ENCODE measurements around the gene HMCN1. TPM values are rescaled to one million over a fixed set of nuclear protein-coding genes. Genes with fewer than 3 reads are reported as not detected.

Gene HMCN1
- total and polyA plus RNA-seq, 2 donors (not counting 1 experiment from before 2014, with no cell fraction given) = 6.8 to 21.0 TPM

GRCh38 chr1:185704181-185704580 is 30.0 kb upstream of the HMCN1 start:
- TF ChIP-seq CTCF (conservative IDR thresholded peaks at IDR 0.05 in 1 of 2, IDR thresholded peaks at IDR 0.05 in 1 of 2; ENCODE audit: low read depth in 1 of 2, low read length in 2 of 2) (no peak), EZH2 (IDR thresholded peaks at IDR 0.05; ENCODE audit: low read length, missing control alignments) (no peak)

GRCh38 chr1:185716095-185716494 is 18.1 kb upstream of the HMCN1 start:
- Histone ChIP-seq H3K9ac (ENCODE audit: insufficient read depth, low read length) (no peak overlapping the region), H3K36me3 (ENCODE audit: control insufficient read depth, insufficient read depth, low read length) (no peaks in the 10 kb centered on the region), H2AFZ (ENCODE audit: low read length) (no peak overlapping the region), H3K4me2 (ENCODE audit: extremely low read depth, insufficient read depth, low read length) (no peak overlapping the region), H3K79me2 (ENCODE audit: control insufficient read depth, insufficient read depth, low read length) (no peaks in the 10 kb centered on the region), H3K9me3 (ENCODE audit: control insufficient read depth, insufficient read depth, low read depth, low read length) (no peaks in the 10 kb centered on the region), H3K27me3 (ENCODE audit: control insufficient read depth, insufficient read depth, low read length) (no peaks in the 10 kb centered on the region), H3K4me1 (ENCODE audit: control insufficient read depth, extremely low read depth, insufficient read depth, low read length) (peaks cover 2% of the 10 kb centered on the region), H3K27ac (ENCODE audit: insufficient read depth, low read length) (no peak overlapping the region), H4K20me1 (ENCODE audit: control insufficient read depth, extremely low read depth, insufficient read depth, low read length) (no peaks in the 10 kb centered on the region), H3K4me3 (replicated peaks in 1 of 4; ENCODE audit: control extremely low read depth in 1 of 4, insufficient read depth in 1 of 4, low read depth in 3 of 4, low read length in 4 of 4) (no peak overlapping the region)
- no peak for TF ChIP-seq CTCF (conservative IDR thresholded peaks at IDR 0.05 in 1 of 2, IDR thresholded peaks at IDR 0.05 in 1 of 2; ENCODE audit: low read depth in 1 of 2, low read length in 2 of 2)
- TF ChIP-seq EZH2 (IDR thresholded peaks at IDR 0.05; ENCODE audit: low read length, missing control alignments) = no peak
- no peak for DNase-seq (ENCODE audit: low read depth in 2 of 2)

More at GRCh38 chr1:185704181-185704580, 30.0 kb upstream of the HMCN1 start:
- H3K36me3 ChIP-seq (ENCODE audit: control insufficient read depth, insufficient read depth, low read length) = no peaks in the 10 kb centered on the region
- no peaks in the 10 kb centered on the region for H3K9me3 ChIP-seq (ENCODE audit: control insufficient read depth, insufficient read depth, low read depth, low read length)
- peak in 1 of 2 donors; percentile 18 for DNase-seq (ENCODE audit: low read depth in 2 of 2)
- no peaks in the 10 kb centered on the region for H4K20me1 ChIP-seq (ENCODE audit: control insufficient read depth, extremely low read depth, insufficient read depth, low read length)
- no peak overlapping the region for H3K9ac ChIP-seq (ENCODE audit: insufficient read depth, low read length)
- H3K27me3 ChIP-seq (ENCODE audit: control insufficient read depth, insufficient read depth, low read length) = no peaks in the 10 kb centered on the region
- H3K79me2 ChIP-seq (ENCODE audit: control insufficient read depth, insufficient read depth, low read length) = no peaks in the 10 kb centered on the region
- no peak overlapping the region for H2AFZ ChIP-seq (ENCODE audit: low read length)
- no peak overlapping the region for H3K27ac ChIP-seq (ENCODE audit: insufficient read depth, low read length)
- no peak overlapping the region for H3K4me2 ChIP-seq (ENCODE audit: extremely low read depth, insufficient read depth, low read length)
- H3K4me1 ChIP-seq (ENCODE audit: control insufficient read depth, extremely low read depth, insufficient read depth, low read length) = no peaks in the 10 kb centered on the region
- no peak overlapping the region for H3K4me3 ChIP-seq (replicated peaks in 1 of 4; ENCODE audit: control extremely low read depth in 1 of 4, insufficient read depth in 1 of 4, low read depth in 3 of 4, low read length in 4 of 4)

GRCh38 chr1:185719021-185719420 is 15.2 kb upstream of the HMCN1 start:
- TF ChIP-seq EZH2 (IDR thresholded peaks at IDR 0.05; ENCODE audit: low read length, missing control alignments) (no peak), CTCF (conservative IDR thresholded peaks at IDR 0.05 in 1 of 2, IDR thresholded peaks at IDR 0.05 in 1 of 2; ENCODE audit: low read depth in 1 of 2, low read length in 2 of 2) (peak; percentile 18 to 45)
- peak overlapping the region; percentile 23 for H3K4me2 ChIP-seq (ENCODE audit: extremely low read depth, insufficient read depth, low read length)

More at GRCh38 chr1:185719021-185719420, 15.2 kb upstream of the HMCN1 start:
- no peak overlapping the region for H3K9ac ChIP-seq (ENCODE audit: insufficient read depth, low read length)
- no peak overlapping the region for H3K4me3 ChIP-seq (replicated peaks in 1 of 4; ENCODE audit: control extremely low read depth in 1 of 4, insufficient read depth in 1 of 4, low read depth in 3 of 4, low read length in 4 of 4)
- no peaks in the 10 kb centered on the region for H3K79me2 ChIP-seq (ENCODE audit: control insufficient read depth, insufficient read depth, low read length)
- H3K27ac ChIP-seq (ENCODE audit: insufficient read depth, low read length) = no peak overlapping the region
- H4K20me1 ChIP-seq (ENCODE audit: control insufficient read depth, extremely low read depth, insufficient read depth, low read length) = no peaks in the 10 kb centered on the region
- H3K27me3 ChIP-seq (ENCODE audit: control insufficient read depth, insufficient read depth, low read length) = no peaks in the 10 kb centered on the region
- no peaks in the 10 kb centered on the region for H3K36me3 ChIP-seq (ENCODE audit: control insufficient read depth, insufficient read depth, low read length)
- peaks cover 2% of the 10 kb centered on the region for H3K4me1 ChIP-seq (ENCODE audit: control insufficient read depth, extremely low read depth, insufficient read depth, low read length)
- H3K9me3 ChIP-seq (ENCODE audit: control insufficient read depth, insufficient read depth, low read depth, low read length) = no peaks in the 10 kb centered on the region
- peak; percentile 86 to 97 for DNase-seq (ENCODE audit: low read depth in 2 of 2)
- H2AFZ ChIP-seq (ENCODE audit: low read length) = peak overlapping the region; percentile 40
